WI38 (cell line): ENCODE results near the gene PTPRE.

ENCODE experiments used
- H3K4me3 ChIP-seq: 2 replicates; pipeline ENCODE4 v1.5.1; 2011; ENCODE audit warnings: low read depth, mild to moderate bottlenecking, control low read depth, low read length
- CTCF ChIP-seq: IDR thresholded peaks from 2 replicates; pipeline ENCODE4 v1.5.1; 2012; ENCODE audit warnings: low read depth, mild to moderate bottlenecking, control low read depth, low read length

The PTPRE gene

GRCh38 chr10:127937915-127938463, 31.1 kb downstream of the PTPRE start:
- TF ChIP-seq CTCF: no peak
- no peak overlapping the region for H3K4me3 ChIP-seq

- TF ChIP-seq CTCF: no peak
Measured at GRCh38 chr10:127939786-127940330, 33.0 kb downstream of the PTPRE start.

GRCh38 chr10:127940866-127941640, 34.1 kb downstream of the PTPRE start:
- H3K4me3 ChIP-seq: no peak overlapping the region
- TF ChIP-seq CTCF: no peak

More at GRCh38 chr10:127939786-127940330, 33.0 kb downstream of the PTPRE start:
- H3K4me3 ChIP-seq: no peak overlapping the region

GRCh38 chr10:127942811-127943210, 35.9 kb downstream of the PTPRE start:
- no peak for TF ChIP-seq CTCF
- H3K4me3 ChIP-seq: no peak overlapping the region

GRCh38 chr10:127943336-127943910, 36.5 kb downstream of the PTPRE start:
- no peak overlapping the region for H3K4me3 ChIP-seq
- no peak for TF ChIP-seq CTCF

- TF ChIP-seq CTCF: no peak
- H3K4me3 ChIP-seq: no peak overlapping the region
Measured at GRCh38 chr10:127944256-127944655, 37.4 kb downstream of the PTPRE start.

DNA sequence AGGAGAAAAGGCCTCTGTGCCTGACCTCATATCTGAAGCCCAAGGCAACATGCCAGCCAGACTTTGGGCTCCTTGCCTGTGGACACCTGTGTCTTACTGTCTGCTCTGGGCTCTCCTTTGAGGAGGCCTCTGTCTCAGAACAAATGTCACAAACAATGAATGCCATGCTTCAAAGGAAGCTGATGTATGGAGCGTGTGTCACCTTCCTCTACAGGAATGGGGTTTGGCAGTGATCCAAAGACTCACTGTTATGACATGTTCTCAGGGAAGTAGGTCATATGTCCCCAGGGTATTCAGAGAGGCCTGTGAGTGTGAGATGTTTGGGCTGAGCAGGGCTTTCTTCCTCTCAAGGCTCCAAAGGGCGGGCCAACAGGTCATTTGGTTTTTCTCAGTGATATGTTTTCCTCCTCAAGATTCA, 38.4 kb downstream of the PTPRE start:
- TF ChIP-seq CTCF: no peak
- no peak overlapping the region for H3K4me3 ChIP-seq
